Stomach smooth muscle (tissue), 2 donors: ENCODE results near the gene DMAP1.

Experiments used
- H3K27ac ChIP-seq: one replicate; pipeline ENCODE4 v1.7.0; 2013; ENCODE audit warnings: mild to moderate bottlenecking, low read length, inconsistent platforms
- H3K27me3 ChIP-seq, 2 donors: one replicate each; pipeline ENCODE4 v1.7.0; 2013; ENCODE audit warnings: low read length in 2 of 2; ENCODE audit not compliant: insufficient read depth in 2 of 2, control insufficient read depth in 1 of 2
- H3K36me3 ChIP-seq, 2 donors: one replicate each; pipeline ENCODE4 v1.7.0; 2013; ENCODE audit warnings: low read length in 2 of 2; ENCODE audit not compliant: control insufficient read depth in 2 of 2, insufficient read depth in 2 of 2
- H3K4me1 ChIP-seq: one replicate; pipeline ENCODE4 v1.7.0; 2013; ENCODE audit warnings: low read length; ENCODE audit not compliant: control insufficient read depth, insufficient read depth
- H3K4me3 ChIP-seq, 2 donors: one replicate each; pipeline ENCODE4 v1.7.0; 2013; ENCODE audit warnings: low read length in 2 of 2
- H3K9ac ChIP-seq, 2 donors: one replicate each; pipeline ENCODE4 v1.7.0; 2013; ENCODE audit warnings: low read length in 2 of 2, mild to moderate bottlenecking in 1 of 2
- H3K9me3 ChIP-seq, 2 donors: one replicate each; pipeline ENCODE4 v1.7.0; 2013; ENCODE audit warnings: low read length in 2 of 2; ENCODE audit not compliant: control insufficient read depth in 2 of 2
- donor health status: healthy.
- donor health status: Pancreatic carcinoma.

Gene DMAP1

DNA sequence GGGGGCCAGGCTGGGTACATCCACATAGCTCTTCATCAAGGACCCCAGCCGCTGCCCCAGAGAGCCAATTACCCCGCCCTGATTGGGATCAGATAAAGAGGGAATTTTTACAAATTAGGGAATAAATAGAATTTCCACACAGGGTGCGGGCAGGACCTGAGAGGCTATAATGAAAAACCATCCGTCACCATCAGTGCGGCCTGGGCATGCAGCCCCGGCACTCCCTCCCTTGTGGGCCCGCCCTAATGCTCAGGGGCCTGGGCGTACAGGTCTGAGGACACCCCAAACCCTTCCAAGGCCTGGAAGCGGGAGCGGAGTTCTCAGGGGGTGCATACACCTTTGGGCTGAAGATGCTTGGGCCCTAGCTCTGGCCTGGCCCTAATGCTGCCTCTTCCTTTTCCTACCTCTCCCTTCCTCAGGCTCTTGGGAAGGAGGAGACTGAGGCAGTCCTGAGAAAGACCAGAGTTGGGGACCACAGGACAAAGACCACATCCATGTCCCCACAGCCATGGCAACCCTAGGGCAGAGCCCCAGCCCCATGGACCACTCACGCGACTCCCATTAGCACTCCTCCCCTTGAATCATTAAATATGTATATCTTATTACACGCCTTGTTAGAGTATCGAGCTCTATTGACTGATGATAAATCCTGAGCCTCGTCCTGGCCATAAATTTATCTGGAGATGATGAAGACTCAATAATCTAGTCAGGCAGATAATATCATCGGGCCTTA lies 16.3 kb downstream of the DMAP1 start:
- Histone ChIP-seq H3K27me3 (no peaks in the 10 kb centered on the region), H3K27ac (no peak overlapping the region), H3K36me3 (peaks cover 7 to 11% of the 10 kb centered on the region in 2 donors), H3K4me1 (no peaks in the 10 kb centered on the region), H3K9ac (no peak overlapping the region), H3K4me3 (no peak overlapping the region), H3K9me3 (no peaks in the 10 kb centered on the region)

DNA sequence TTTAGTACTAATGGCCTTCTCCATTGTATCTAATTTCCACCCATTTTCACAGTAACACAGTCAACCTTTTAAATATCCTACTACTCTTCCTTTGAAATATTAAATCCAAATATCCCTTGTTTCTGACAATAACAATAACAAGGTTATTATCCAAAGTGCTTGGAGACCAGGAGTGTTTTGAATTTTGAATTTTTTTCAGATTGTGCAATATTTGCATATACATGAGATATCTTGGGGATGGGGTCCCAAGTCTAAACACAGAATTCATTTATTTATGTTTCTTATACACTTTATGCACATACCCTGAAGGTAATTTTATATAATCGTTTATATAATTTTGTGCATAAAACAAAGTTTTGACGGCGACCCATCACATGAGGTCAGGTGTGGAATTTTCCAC lies 17.5 kb downstream of the DMAP1 start:
- H3K4me1 ChIP-seq, result no peaks in the 10 kb centered on the region
- no peak overlapping the region for H3K4me3 ChIP-seq
- no peaks in the 10 kb centered on the region for H3K27me3 ChIP-seq
- no peak overlapping the region for H3K27ac ChIP-seq
- H3K36me3 ChIP-seq, result peaks cover 4 to 9% of the 10 kb centered on the region in 2 donors
- no peaks in the 10 kb centered on the region for H3K9me3 ChIP-seq
- no peak overlapping the region for H3K9ac ChIP-seq

DNA sequence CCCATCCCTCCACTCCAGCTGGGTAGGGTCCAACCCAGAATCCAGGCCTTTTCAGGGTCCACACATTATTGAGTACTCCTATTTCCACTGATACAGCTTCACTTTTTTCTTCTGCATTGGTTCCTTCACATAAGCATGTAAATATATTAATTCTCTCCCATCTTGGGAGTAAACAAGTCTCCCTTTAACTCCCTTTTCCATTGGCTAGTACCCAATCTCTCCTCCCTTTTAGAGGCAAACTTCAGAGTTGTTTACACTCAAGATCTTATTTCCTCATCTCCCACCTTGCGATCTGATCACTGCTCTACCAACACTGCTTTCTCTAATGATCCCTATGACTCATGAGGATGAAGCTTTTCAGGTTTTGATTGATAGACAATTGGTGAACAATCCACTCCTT lies 20.3 kb downstream of the DMAP1 start:
- no peaks in the 10 kb centered on the region for H3K9me3 ChIP-seq
- H3K27me3 ChIP-seq, result no peaks in the 10 kb centered on the region
- H3K4me3 ChIP-seq, result no peak overlapping the region

DNA sequence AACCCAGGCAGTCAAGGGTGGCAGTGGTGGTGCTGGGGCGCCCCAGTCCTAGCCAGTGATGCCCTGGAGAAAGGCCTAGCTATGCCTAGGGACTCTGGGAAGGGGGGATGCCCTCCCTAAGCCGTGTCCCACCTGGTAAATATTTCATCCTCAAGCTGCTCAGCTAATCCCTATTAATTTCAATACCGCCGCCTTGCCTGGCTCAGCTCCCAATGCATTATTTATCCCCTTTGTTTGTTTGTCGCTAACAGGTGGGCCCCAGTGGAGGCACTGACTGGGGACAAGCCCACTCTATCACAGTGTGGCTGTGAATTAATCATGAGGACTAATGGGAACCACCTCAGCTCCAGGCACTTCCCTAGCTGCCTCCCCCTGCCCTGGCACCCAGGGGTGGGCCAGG lies 22.5 kb downstream of the DMAP1 start:
- no peak overlapping the region for H3K4me3 ChIP-seq
- no peak overlapping the region for H3K27ac ChIP-seq
- H3K27me3 ChIP-seq, result no peaks in the 10 kb centered on the region
- H3K4me1 ChIP-seq, result peaks cover 24% of the 10 kb centered on the region
- no peaks in the 10 kb centered on the region for H3K9me3 ChIP-seq
- no peak overlapping the region for H3K9ac ChIP-seq
- H3K36me3 ChIP-seq, result peaks cover 4 to 7% of the 10 kb centered on the region in 2 donors

More for the DNA sequence above, 20.3 kb downstream of the DMAP1 start:
- Histone ChIP-seq H3K27ac (no peak overlapping the region), H3K4me1 (peaks cover 3% of the 10 kb centered on the region), H3K9ac (no peak overlapping the region), H3K36me3 (peaks cover 4 to 7% of the 10 kb centered on the region in 2 donors)

DNA sequence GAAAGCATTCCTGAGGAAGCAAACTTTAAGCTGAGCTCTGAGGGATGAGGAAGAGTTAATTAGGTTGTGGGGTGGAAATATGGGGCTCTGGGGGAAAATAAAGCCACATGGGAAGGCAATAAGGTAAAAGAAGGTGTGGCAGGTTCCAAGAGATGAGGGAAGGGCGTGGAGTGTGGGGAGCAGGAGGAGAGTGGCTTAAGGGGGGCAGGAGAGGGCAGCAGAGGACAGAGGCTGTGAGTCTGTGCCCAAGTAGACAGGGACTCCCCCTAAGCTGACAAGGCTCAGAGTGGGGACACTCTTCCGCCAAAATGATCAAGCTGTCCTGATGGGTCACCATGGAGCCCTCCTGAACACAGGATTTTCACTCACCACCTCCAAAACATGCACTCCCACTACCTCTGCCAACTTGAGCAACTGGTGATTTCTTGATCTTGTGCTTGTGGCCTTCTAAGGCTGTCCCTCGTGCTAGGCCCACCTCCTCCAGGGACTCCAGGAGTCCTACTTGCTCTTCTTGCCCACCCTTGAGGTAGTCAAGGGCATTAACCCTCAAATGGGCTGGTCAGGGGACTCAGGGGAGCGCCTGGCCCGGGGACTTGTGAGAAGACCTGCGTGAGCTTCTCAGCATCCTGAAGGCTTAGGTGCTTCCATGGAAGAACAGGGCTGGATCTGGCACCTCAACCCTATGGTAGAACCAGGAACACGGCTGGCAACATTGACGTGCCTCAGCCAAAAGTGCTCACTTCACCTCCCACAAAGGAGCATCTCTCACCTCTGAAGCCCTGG lies 23.4 kb downstream of the DMAP1 start:
- Histone ChIP-seq H3K27me3 (no peaks in the 10 kb centered on the region), H3K4me1 (peaks cover 25% of the 10 kb centered on the region), H3K4me3 (no peak overlapping the region), H3K9ac (no peak overlapping the region), H3K36me3 (peaks cover under 1 to 4% of the 10 kb centered on the region in 2 donors), H3K27ac (no peak overlapping the region), H3K9me3 (no peaks in the 10 kb centered on the region)

DNA sequence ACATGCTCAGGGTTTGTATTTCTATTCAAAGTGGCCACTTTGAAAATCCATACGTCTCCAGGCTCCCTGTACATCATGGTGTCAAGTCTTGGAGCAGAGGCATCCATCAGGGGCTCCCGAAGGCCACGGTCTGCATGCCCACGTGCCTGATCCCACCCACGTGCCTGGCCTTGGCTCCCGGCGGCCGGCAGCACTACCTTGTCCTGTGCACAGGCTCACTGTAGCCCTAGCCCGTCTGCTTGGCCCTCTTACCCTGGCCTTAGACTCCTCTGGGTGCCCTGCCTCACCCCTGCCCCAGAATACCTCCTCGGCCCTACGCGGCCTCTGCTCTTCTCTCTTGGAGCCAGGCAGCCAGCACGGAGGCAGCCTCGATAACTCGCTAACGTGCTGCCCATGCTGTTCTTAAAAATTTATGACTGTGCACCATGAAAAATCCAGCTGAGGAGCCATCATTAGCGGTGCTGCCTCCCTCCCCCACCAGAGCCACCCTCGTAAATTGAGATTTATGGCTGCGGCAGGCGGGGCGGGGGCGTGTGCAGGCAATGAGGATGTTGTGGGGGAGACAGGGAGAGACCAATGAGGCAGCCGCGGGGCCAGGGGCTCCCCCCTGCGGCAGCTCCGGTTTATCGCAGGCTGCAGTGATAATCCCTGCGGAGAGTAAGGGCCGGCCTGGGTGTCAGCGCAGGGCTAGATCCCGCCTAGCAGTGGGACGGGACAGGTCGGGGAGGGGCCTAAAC lies 24.6 kb downstream of the DMAP1 start:
- Histone ChIP-seq H3K9me3 (no peaks in the 10 kb centered on the region), H3K27me3 (no peaks in the 10 kb centered on the region), H3K4me3 (peak overlapping the region in 1 of 2 donors; percentile 22), H3K36me3 (peaks cover 0 to 3% of the 10 kb centered on the region in 2 donors), H3K27ac (no peak overlapping the region), H3K9ac (no peak overlapping the region), H3K4me1 (peaks cover 25% of the 10 kb centered on the region)

DNA sequence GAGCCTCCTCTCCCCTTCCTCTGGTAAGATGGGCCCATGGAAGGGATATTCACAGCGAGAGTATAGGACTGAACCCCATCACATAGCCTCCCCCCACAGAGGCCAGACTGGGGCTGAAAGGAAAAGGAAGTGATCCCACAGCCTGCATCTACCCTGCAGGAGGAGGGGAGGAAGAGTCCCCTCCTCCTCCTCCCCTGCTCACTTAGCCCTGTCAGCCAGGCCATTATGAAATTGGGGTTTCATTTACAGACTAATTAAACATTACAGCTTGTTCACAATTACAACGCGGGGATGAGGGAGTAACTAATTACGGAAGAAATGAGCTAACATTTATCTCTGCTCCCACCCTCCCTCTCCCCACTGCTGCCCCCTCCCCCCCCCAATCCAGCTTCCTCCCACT lies 25.4 kb downstream of the DMAP1 start:
- no peak overlapping the region for H3K9ac ChIP-seq
- peaks cover 25% of the 10 kb centered on the region for H3K4me1 ChIP-seq
- no peak overlapping the region for H3K27ac ChIP-seq

DNA sequence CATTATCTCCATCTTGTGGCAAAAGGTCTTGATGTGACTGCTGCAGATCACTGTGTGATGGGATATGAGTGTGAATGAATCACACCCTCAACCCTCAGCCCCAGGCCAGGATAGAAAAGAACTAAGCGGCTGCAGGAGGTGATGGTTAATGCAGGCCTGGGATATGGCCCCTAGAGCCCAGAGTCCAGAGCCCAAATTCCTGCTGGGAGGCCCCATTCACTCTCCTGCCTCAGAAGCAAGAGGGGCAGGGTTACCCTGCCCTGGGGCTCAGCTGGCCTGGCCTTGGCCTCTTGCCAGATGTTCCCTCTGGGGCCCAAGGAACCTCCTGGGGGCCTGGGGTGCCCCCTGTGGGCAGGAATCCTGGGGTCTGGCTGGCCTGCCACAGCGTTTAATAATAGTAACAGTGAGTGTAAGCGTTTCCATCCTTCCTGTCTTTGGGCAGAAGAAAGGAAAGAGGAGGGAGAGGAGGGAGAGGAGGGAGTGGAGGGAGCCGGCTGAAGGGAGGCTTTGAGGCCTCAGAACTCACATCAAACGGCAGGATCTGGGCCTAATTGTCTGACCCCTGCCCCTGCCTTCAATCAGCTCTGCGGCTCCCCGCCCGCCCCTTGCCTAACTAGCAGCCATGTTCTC lies 26.2 kb downstream of the DMAP1 start:
- no peak overlapping the region for H3K4me3 ChIP-seq
- peak overlapping the region in 1 of 2 donors; percentile 14 for H3K9ac ChIP-seq
- peak overlapping the region; percentile 71 for H3K27ac ChIP-seq
- peaks cover 9 to 10% of the 10 kb centered on the region in 2 donors for H3K36me3 ChIP-seq
- peaks cover 25% of the 10 kb centered on the region for H3K4me1 ChIP-seq
- H3K27me3 ChIP-seq, result no peaks in the 10 kb centered on the region
- H3K9me3 ChIP-seq, result no peaks in the 10 kb centered on the region

More for the DNA sequence above, 25.4 kb downstream of the DMAP1 start:
- Histone ChIP-seq H3K4me3 (no peak overlapping the region), H3K9me3 (no peaks in the 10 kb centered on the region), H3K27me3 (no peaks in the 10 kb centered on the region), H3K36me3 (peaks cover 2 to 5% of the 10 kb centered on the region in 2 donors)

DNA sequence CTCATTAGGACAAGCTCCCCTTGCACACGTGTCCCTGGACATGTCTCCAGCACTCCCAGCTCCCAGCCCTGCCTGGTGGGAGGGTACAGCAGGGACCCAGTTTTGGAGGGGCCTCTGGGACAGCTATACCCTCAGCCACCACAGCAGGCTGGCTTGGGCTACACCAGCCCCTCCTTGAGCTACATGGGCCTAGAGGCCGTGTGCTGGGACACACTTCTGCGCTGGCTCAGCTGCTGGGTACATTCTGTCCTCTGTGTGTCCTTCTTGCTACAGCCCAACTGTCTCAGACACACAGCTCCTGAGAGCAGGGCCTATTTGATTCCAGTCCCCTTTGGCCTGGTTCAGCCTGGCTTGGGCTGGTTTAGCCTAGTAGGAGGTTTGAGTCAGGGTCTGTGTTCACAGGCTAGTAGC lies 26.7 kb downstream of the DMAP1 start:
- Histone ChIP-seq H3K4me1 (peaks cover 25% of the 10 kb centered on the region), H3K36me3 (peaks cover 9 to 10% of the 10 kb centered on the region in 2 donors), H3K4me3 (no peak overlapping the region), H3K27me3 (no peaks in the 10 kb centered on the region), H3K9ac (peak overlapping the region; percentile 19 to 69), H3K27ac (peak overlapping the region; percentile 71), H3K9me3 (no peaks in the 10 kb centered on the region)
